Vagina (tissue), 2 donors: ENCODE data around the gene BLOC1S6. TPM values are rescaled to one million over a fixed set of nuclear protein-coding genes. Genes with fewer than 3 reads are reported as not detected.

Source experiments
- DNase-seq, 2 donors: peaks; one replicate each; pipeline ENCODE4 v3.0.0-alpha.2; 2017; ENCODE audit errors: extremely low spot score in 2 of 2
- H3K27ac ChIP-seq: fragments of 200-600 bp; sonication (generic); one replicate; pipeline ENCODE4 v1.5.1; 2019
- H3K27me3 ChIP-seq: fragments of 200-600 bp; sonication (generic); one replicate; pipeline ENCODE4 v1.5.1; 2019
- H3K36me3 ChIP-seq, 2 donors: fragments of 200-600 bp; sonication (generic); one replicate each; pipeline ENCODE4 v1.5.1; 2017 to 2019
- H3K4me1 ChIP-seq: fragments of 200-600 bp; sonication (generic); one replicate; pipeline ENCODE4 v1.5.1; 2019
- H3K4me3 ChIP-seq, 2 donors: fragments of 200-600 bp; sonication (generic); 1 replicate in 1 of 2; 2 replicates in 1 of 2; pipeline ENCODE4 v1.5.1; 2016 to 2019
- H3K9me3 ChIP-seq: fragments of 200-600 bp; sonication (generic); one replicate; pipeline ENCODE4 v1.5.1; 2019
- POLR2A ChIP-seq, 2 donors: fragments of 450-650 bp; IDR thresholded peaks; one replicate each; pipeline ENCODE4 v1.6.1; 2017; ENCODE audit warnings: antibody characterized with exemption in 2 of 2, mild to moderate bottlenecking in 2 of 2, moderate library complexity in 2 of 2
- POLR2AphosphoS5 ChIP-seq, 2 donors: sonication (generic); formaldehyde crosslinking; IDR thresholded peaks; one replicate each; pipeline ENCODE4 v1.9.0; 2017; ENCODE audit warnings: antibody characterized with exemption in 2 of 2, mild to moderate bottlenecking in 2 of 2, low read depth in 1 of 2; ENCODE audit not compliant: insufficient read depth in 1 of 2
- intact Hi-C: fragments of 100-400 bp; cut with DNase I; formaldehyde crosslinking; loops from one replicate; pipeline ENCODE4 v1.15.1; 2023
- total RNA-seq: library from RNA; depleted of rRNA; stranded (reverse); fragments of >200 nt; gene quantifications from one replicate; pipeline ENCODE4 v1.2.3, GENCODE V29; 2016
- TF ChIP-seq, protein P1 (sequence below), 3 experiments: fragments of 450-650 bp in 2 of 3; fragments of 200-600 bp in 1 of 3; sonication (generic) in 1 of 3; IDR thresholded peaks; one replicate each; pipeline ENCODE4 v1.5.1; 2017 to 2019; ENCODE audit warnings: antibody characterized with exemption in 3 of 3, mild to moderate bottlenecking in 2 of 3, moderate library complexity in 2 of 3

The BLOC1S6 gene
- total RNA-seq, 1 donor from 2014 or later: 45.2 TPM

DNA sequence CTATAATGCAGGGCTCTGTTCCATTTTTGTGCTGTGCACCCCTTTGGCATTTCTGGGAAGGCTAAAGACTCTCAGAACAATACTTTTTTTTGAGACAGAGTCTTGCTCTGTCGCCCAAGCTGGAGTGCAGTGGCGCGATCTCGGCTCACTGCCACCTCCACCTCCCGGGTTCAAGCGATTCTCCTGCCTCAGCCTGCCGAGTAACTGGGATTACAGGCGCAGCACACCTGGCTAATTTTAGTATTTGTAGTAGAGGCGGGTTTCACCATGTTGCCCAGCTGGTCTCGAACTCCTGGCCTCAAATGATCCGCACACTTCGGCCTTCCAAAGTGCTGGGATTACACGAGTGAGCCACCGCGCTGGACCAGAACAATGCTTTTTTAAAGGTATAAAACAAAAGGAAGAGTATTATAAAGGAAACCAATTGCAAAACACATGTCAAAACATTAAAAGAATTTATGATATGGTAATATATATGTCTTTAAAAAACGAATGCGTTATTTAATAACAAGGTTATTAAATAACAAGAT, 48.6 kb downstream of the BLOC1S6 start:
- intact Hi-C loops: no loop called here
- no peaks in the 10 kb centered on the region for H3K36me3 ChIP-seq
- peak overlapping the region; percentile 83 for H3K27ac ChIP-seq
- H3K4me3 ChIP-seq: peak overlapping the region; percentile 54 to 62
- TF ChIP-seq, protein P1, sequence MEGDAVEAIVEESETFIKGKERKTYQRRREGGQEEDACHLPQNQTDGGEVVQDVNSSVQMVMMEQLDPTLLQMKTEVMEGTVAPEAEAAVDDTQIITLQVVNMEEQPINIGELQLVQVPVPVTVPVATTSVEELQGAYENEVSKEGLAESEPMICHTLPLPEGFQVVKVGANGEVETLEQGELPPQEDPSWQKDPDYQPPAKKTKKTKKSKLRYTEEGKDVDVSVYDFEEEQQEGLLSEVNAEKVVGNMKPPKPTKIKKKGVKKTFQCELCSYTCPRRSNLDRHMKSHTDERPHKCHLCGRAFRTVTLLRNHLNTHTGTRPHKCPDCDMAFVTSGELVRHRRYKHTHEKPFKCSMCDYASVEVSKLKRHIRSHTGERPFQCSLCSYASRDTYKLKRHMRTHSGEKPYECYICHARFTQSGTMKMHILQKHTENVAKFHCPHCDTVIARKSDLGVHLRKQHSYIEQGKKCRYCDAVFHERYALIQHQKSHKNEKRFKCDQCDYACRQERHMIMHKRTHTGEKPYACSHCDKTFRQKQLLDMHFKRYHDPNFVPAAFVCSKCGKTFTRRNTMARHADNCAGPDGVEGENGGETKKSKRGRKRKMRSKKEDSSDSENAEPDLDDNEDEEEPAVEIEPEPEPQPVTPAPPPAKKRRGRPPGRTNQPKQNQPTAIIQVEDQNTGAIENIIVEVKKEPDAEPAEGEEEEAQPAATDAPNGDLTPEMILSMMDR (IDR thresholded peaks at IDR 0.05): no peak
- TF ChIP-seq POLR2A (IDR thresholded peaks at IDR 0.05) (no peak), POLR2AphosphoS5 (IDR thresholded peaks at IDR 0.05; ENCODE audit: insufficient read depth in 1 of 2, low read depth in 1 of 2) (no peak)
- H3K4me1 ChIP-seq: peaks cover 72% of the 10 kb centered on the region
- DNase-seq: no peak
- H3K9me3 ChIP-seq: no peaks in the 10 kb centered on the region
- no peaks in the 10 kb centered on the region for H3K27me3 ChIP-seq

DNA sequence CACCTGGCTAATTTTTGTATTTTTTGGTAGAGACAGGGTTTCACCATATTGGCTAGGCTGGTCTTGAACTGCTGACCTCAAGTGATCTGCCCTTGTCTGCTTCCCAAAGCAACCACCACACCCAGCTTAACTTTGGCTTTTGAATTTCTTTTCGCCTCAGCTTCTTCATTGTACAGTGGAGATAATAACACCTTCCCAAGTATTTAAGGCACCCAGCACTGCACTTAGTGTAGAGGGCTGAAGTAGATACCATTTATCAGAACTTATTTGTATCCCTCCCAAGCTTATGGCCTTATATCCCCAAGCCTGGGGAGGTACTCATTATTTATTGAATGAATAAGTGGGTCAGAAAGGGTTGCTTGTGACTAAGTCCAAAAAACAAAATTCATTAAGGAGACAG, 50.0 kb downstream of the BLOC1S6 start:
- Histone ChIP-seq H3K4me3 (peak overlapping the region; percentile 10 to 28), H3K9me3 (no peaks in the 10 kb centered on the region), H3K27me3 (no peaks in the 10 kb centered on the region), H3K36me3 (no peaks in the 10 kb centered on the region), H3K4me1 (peaks cover 72% of the 10 kb centered on the region), H3K27ac (peak overlapping the region; percentile 71)
- TF ChIP-seq, protein P1 (IDR thresholded peaks at IDR 0.05): no peak
- TF ChIP-seq POLR2AphosphoS5 (IDR thresholded peaks at IDR 0.05; ENCODE audit: insufficient read depth in 1 of 2, low read depth in 1 of 2): no peak
- TF ChIP-seq POLR2A (IDR thresholded peaks at IDR 0.05): no peak
- intact Hi-C loops: no loop called here
- DNase-seq: no peak

GRCh38 chr15:45637552-45638033, 50.4 kb downstream of the BLOC1S6 start:
- peak overlapping the region; percentile 10 to 28 for H3K4me3 ChIP-seq
- H3K36me3 ChIP-seq: no peaks in the 10 kb centered on the region
- no peaks in the 10 kb centered on the region for H3K27me3 ChIP-seq
- intact Hi-C loops: no loop called here
- H3K27ac ChIP-seq: peak overlapping the region; percentile 71
- no peak for DNase-seq
- TF ChIP-seq POLR2AphosphoS5 (IDR thresholded peaks at IDR 0.05; ENCODE audit: insufficient read depth in 1 of 2, low read depth in 1 of 2): peak in 1 of 2 donors; percentile 83
- TF ChIP-seq, protein P1 (IDR thresholded peaks at IDR 0.05): no peak
- no peak for TF ChIP-seq POLR2A (IDR thresholded peaks at IDR 0.05)
- H3K9me3 ChIP-seq: no peaks in the 10 kb centered on the region
- peaks cover 72% of the 10 kb centered on the region for H3K4me1 ChIP-seq

DNA sequence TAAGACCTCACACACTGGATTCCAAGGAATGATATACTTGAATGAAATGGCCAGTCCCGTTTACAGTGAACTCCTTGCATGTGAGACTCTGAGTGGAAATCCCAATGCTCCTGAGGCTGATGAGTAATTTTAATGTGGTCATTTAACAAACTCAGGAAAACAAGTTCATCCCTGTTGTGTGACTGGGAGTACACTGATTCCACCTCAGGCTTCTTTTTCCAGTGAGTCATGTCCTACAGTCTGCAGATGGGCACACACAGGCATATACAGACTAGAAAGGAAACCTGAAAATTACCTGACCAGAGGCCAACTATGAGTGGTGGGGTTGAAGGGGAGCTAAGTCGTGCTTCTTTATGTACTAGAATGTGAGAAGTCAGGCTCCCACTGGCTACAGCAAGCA, 53.4 kb downstream of the BLOC1S6 start:
- TF ChIP-seq POLR2AphosphoS5 (IDR thresholded peaks at IDR 0.05; ENCODE audit: insufficient read depth in 1 of 2, low read depth in 1 of 2) (peak in 1 of 2 donors; percentile 45), POLR2A (IDR thresholded peaks at IDR 0.05) (no peak)
- TF ChIP-seq, protein P1 (IDR thresholded peaks at IDR 0.05): no peak
- no peak overlapping the region for H3K4me3 ChIP-seq
- peaks cover 77% of the 10 kb centered on the region for H3K4me1 ChIP-seq
- H3K27me3 ChIP-seq: no peaks in the 10 kb centered on the region
- no peaks in the 10 kb centered on the region for H3K9me3 ChIP-seq
- H3K36me3 ChIP-seq: no peaks in the 10 kb centered on the region
- intact Hi-C loops: no loop called here
- H3K27ac ChIP-seq: peak overlapping the region; percentile 53
- DNase-seq: no peak

DNA sequence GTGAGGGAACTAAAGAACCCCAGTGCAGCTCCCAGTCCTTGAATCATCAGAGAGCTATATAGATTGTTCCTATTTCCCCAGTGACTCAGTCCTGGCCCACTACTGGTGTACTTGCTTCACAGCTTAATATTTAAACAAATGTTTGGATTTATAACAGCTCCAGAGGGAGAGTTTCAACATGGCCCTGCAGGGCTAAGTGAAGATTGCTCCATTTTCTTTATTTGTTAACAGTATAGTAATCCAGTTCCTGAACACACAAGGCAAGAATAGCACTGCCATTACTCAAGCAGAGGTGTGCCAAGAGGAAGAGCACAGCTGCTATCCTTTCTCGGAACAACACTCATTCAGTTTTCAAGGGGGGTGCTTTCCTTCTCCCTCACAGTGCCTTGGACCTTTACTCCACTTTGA, 54.2 kb downstream of the BLOC1S6 start:
- Histone ChIP-seq H3K4me3 (no peak overlapping the region), H3K27ac (peak overlapping the region; percentile 26), H3K36me3 (no peaks in the 10 kb centered on the region), H3K27me3 (no peaks in the 10 kb centered on the region), H3K4me1 (peaks cover 77% of the 10 kb centered on the region), H3K9me3 (no peaks in the 10 kb centered on the region)
- DNase-seq: no peak
- TF ChIP-seq, protein P1 (IDR thresholded peaks at IDR 0.05): peak in 1 of 3 experiments; percentile 28
- TF ChIP-seq POLR2A (IDR thresholded peaks at IDR 0.05) (no peak), POLR2AphosphoS5 (IDR thresholded peaks at IDR 0.05; ENCODE audit: insufficient read depth in 1 of 2, low read depth in 1 of 2) (peak in 1 of 2 donors; percentile 80)
- intact Hi-C loops: no loop called here
